GM21526 (cell line): ENCODE results near the gene IGLL5.
A peak's percentile ranks its signal among the peaks of the same experiment; 100 is the strongest.

Source experiments
- ATAC-seq: cut with Tn5 transposase; IDR thresholded peaks from one replicate; pipeline ENCODE4 v1.9.1; 2021; ENCODE audit warnings: moderate library complexity; ENCODE audit not compliant: unreplicated experiment, low FRiP score

Gene IGLL5

GRCh38 chr22:22935546-22936157, 48.0 kb downstream of the IGLL5 start:
- ATAC-seq = peak; percentile 74

GRCh38 chr22:22936180-22936914, 48.7 kb downstream of the IGLL5 start:
- ATAC-seq = no peak

GRCh38 chr22:22936915-22937656, 49.5 kb downstream of the IGLL5 start:
- ATAC-seq = no peak

GRCh38 chr22:22937894-22938480, 50.4 kb downstream of the IGLL5 start:
- ATAC-seq = no peak

- ATAC-seq = no peak
These were observed 51.3 kb downstream of the IGLL5 start for GRCh38 chr22:22938672-22939587.

GRCh38 chr22:22939588-22940368, 52.2 kb downstream of the IGLL5 start:
- ATAC-seq = no peak

- ATAC-seq = no peak
These were observed 53.5 kb downstream of the IGLL5 start for GRCh38 chr22:22940961-22941605.

GRCh38 chr22:22941831-22942510, 54.4 kb downstream of the IGLL5 start:
- no peak for ATAC-seq

- no peak for ATAC-seq
These were observed 55.1 kb downstream of the IGLL5 start for GRCh38 chr22:22942511-22943329.

- no peak for ATAC-seq
These were observed 56.1 kb downstream of the IGLL5 start for GRCh38 chr22:22943521-22944267.

GRCh38 chr22:22944268-22944985, 56.8 kb downstream of the IGLL5 start:
- ATAC-seq = no peak

GRCh38 chr22:22945195-22945594, 57.6 kb downstream of the IGLL5 start:
- no peak for ATAC-seq
